Gastroesophageal sphincter (tissue), 4 donors: ENCODE data around the gene TCF25. TPM values are rescaled to one million over a fixed set of nuclear protein-coding genes. Genes with fewer than 3 reads are reported as not detected.

ENCODE experiments used
- ATAC-seq: fragments of 150-250 bp; one replicate; pipeline ENCODE4 v1.9.1; 2016; ENCODE audit warnings: mild to moderate bottlenecking, moderate library complexity
- H3K27ac ChIP-seq, 4 donors: fragments of 200-600 bp; sonication (generic) in 3 of 4; 1 replicate in 3 of 4; 2 replicates in 1 of 4; pipeline ENCODE4 v1.5.1; 2016 to 2019
- H3K27me3 ChIP-seq: fragments of 200-600 bp; sonication (generic); one replicate; pipeline ENCODE4 v1.5.1; 2019
- H3K36me3 ChIP-seq, 2 donors: fragments of 200-600 bp; sonication (generic); one replicate each; pipeline ENCODE4 v1.5.1; 2019; ENCODE audit warnings: control low read depth in 1 of 2
- H3K4me1 ChIP-seq, 3 donors: fragments of 200-600 bp; sonication (generic); 1 replicate in 2 of 3; 2 replicates in 1 of 3; pipeline ENCODE4 v1.5.1; 2016 to 2019; ENCODE audit warnings: control low read depth in 2 of 3
- H3K4me3 ChIP-seq, 2 donors: fragments of 200-600 bp; sonication (generic); one replicate each; pipeline ENCODE4 v1.5.1; 2019; ENCODE audit warnings: mild to moderate bottlenecking in 1 of 2, moderate library complexity in 1 of 2
- H3K9me3 ChIP-seq, 3 donors: fragments of 200-600 bp; sonication (generic); one replicate each; pipeline ENCODE4 v1.5.1; 2017 to 2019; ENCODE audit warnings: control low read depth in 2 of 3
- EP300 ChIP-seq: sonication (generic); formaldehyde crosslinking; IDR thresholded peaks from one replicate; pipeline ENCODE4 v1.6.1; 2017; ENCODE audit warnings: antibody characterized with exemption, mild to moderate bottlenecking
- POLR2A ChIP-seq, 2 donors: fragments of 450-650 bp; IDR thresholded peaks; one replicate each; pipeline ENCODE4 v1.6.1; 2017; ENCODE audit warnings: antibody characterized with exemption in 2 of 2, mild to moderate bottlenecking in 2 of 2, moderate library complexity in 1 of 2
- POLR2AphosphoS5 ChIP-seq: sonication (generic); formaldehyde crosslinking; IDR thresholded peaks from one replicate; pipeline ENCODE4 v1.6.1; 2017; ENCODE audit warnings: antibody characterized with exemption
- WGBS, 2 donors: methylation state at CpG; one replicate each; pipeline ENCODE4 v1.1.5; 2018; ENCODE audit warnings: low coverage in 1 of 2; 5-methylcytosine and 5-hydroxymethylcytosine counted together
- total RNA-seq, 4 donors: library from RNA; depleted of rRNA; stranded (reverse); fragments of >200 nt; gene quantifications; one replicate each; pipeline ENCODE4 v1.1.0, GENCODE V29; 2016
- TF ChIP-seq, protein P1 (sequence below), 4 experiments: fragments of 200-600 bp in 2 of 4; fragments of 450-650 bp in 2 of 4; sonication (generic) in 1 of 4; IDR thresholded peaks; one replicate each; pipeline ENCODE4 v1.5.1; 2017 to 2019; ENCODE audit warnings: antibody characterized with exemption in 4 of 4, mild to moderate bottlenecking in 2 of 4, moderate library complexity in 2 of 4

The TCF25 gene
- total RNA-seq, 4 donors from 2014 or later = 118 to 165 (median 134) TPM

DNA sequence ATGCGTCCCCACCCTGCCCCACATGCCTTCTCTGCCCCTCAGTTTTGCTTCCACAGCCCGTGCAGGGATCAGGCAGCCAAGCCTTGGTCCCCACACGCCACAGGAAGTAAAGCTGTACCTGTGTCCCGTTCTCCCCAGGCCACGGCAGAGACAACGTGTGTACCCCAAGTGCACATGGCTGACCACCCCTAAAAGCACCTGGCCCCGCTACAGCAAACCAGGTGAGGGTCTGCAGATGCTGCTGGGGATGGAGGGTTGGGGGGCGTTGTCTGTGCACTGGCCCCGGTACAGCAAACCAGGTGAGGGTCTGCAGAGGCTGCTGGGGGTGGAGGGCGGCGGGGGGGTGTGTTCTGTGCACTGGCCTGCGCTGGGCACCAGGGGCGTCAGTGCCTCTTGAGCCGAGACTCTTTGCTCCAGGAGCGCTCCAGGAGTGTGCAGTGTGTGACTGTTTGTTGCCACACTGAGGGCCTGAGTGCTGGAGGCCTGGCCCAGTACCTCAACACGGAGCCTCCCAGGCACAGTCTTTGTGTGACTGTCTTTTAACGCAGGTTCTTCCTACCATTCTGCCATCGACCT, 18.8 kb downstream of the TCF25 start:
- H3K9me3 ChIP-seq = no peaks in the 10 kb centered on the region
- no peak overlapping the region for H3K27ac ChIP-seq
- H3K27me3 ChIP-seq = no peaks in the 10 kb centered on the region
- peaks cover 0 to 100% of the 10 kb centered on the region in 2 donors for H3K36me3 ChIP-seq
- no peaks in the 10 kb centered on the region for H3K4me1 ChIP-seq
- no peak for ATAC-seq
- 85 to 92% methylated on average over 2 to 4 of the region's 18 CpGs for WGBS, 2 donors
- no peak overlapping the region for H3K4me3 ChIP-seq
- TF ChIP-seq EP300 (no peak), POLR2A (IDR thresholded peaks at IDR 0.05) (no peak), POLR2AphosphoS5 (no peak)
- TF ChIP-seq, protein P1, sequence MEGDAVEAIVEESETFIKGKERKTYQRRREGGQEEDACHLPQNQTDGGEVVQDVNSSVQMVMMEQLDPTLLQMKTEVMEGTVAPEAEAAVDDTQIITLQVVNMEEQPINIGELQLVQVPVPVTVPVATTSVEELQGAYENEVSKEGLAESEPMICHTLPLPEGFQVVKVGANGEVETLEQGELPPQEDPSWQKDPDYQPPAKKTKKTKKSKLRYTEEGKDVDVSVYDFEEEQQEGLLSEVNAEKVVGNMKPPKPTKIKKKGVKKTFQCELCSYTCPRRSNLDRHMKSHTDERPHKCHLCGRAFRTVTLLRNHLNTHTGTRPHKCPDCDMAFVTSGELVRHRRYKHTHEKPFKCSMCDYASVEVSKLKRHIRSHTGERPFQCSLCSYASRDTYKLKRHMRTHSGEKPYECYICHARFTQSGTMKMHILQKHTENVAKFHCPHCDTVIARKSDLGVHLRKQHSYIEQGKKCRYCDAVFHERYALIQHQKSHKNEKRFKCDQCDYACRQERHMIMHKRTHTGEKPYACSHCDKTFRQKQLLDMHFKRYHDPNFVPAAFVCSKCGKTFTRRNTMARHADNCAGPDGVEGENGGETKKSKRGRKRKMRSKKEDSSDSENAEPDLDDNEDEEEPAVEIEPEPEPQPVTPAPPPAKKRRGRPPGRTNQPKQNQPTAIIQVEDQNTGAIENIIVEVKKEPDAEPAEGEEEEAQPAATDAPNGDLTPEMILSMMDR (IDR thresholded peaks at IDR 0.05) = no peak

DNA sequence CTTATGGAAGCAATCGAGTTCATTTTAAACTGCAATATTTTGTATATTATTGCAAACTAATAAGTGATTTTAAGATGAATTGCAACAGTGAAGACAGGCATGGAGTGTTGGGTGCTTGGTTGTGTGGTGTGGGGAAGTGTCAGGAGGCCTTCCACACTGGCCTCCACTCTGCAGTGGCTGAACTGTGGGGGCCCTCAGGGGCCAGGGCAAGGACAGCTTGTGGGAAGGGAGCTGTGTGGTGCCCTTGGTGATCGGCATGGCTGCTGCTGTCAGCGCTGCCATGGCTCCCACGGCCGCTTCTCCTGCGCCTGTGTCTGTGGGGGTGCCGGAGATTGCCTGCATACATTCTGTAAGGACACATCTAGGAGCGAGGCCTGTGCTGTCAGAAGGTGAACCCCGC, 19.2 kb downstream of the TCF25 start:
- no peak overlapping the region for H3K27ac ChIP-seq

DNA sequence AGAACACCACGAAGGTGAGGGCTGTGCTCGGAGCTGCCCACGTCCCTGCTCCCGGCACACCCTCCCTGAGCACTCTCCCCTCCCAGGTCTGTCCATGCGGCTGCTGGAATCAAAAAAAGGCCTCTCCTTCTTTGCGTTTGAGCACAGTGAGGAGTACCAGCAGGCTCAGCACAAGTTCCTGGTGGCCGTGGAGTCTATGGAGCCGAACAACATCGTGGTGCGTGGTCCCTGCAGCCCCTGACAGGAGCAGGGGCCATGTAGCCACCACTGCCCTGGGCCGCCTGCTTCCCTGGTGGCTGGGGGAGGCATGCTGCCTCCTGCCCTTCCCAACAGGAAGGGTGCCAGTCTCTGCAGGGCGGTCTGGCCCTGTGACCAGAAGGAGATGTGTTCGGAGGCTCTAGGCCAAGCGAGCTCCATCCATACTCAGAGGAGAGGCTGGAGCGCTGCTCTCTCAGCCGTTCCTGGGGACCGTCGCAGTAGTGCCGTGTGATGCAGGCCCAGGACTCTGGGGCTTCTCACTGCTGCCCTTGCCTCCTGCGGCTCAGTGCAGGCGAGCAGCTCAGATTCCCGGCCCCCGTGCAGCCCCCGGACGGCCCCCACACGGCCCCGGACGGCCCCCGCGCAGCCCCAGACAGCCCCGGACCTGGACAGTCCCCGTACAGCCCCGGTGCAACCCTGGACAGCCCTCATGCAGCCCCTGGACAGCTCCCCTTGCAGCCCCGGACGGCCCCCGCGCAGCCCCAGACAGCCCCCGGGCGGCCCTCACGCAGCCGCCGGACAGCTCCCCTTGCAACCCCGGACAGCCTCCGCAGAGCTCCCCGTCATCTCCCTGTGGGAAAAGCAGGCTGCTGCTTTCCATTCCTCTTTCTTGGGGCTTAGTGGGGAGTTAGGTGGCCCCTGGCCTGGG, 20.5 kb downstream of the TCF25 start:
- WGBS, 2 donors = 90% methylated on average over 2 of the region's 45 CpGs; no CpG with 5 or more reads in 1 of the 2 donors
- TF ChIP-seq POLR2AphosphoS5 (no peak), EP300 (no peak), POLR2A (IDR thresholded peaks at IDR 0.05) (no peak)
- TF ChIP-seq, protein P1 (IDR thresholded peaks at IDR 0.05) = no peak
- Histone ChIP-seq H3K27ac (no peak overlapping the region), H3K4me1 (no peaks in the 10 kb centered on the region), H3K27me3 (no peaks in the 10 kb centered on the region), H3K36me3 (peaks cover 0 to 100% of the 10 kb centered on the region in 2 donors), H3K4me3 (no peak overlapping the region), H3K9me3 (no peaks in the 10 kb centered on the region)
- no peak for ATAC-seq

More for the DNA sequence above, 19.2 kb downstream of the TCF25 start:
- no peak for ATAC-seq
- 85% methylated on average over 4 of the region's 9 CpGs; no CpG with 5 or more reads in 1 of the 2 donors for WGBS, 2 donors
- H3K9me3 ChIP-seq = no peaks in the 10 kb centered on the region
- TF ChIP-seq POLR2AphosphoS5 (no peak), EP300 (no peak), POLR2A (IDR thresholded peaks at IDR 0.05) (no peak)
- TF ChIP-seq, protein P1 (IDR thresholded peaks at IDR 0.05) = no peak
- no peaks in the 10 kb centered on the region for H3K27me3 ChIP-seq
- peaks cover 0 to 100% of the 10 kb centered on the region in 2 donors for H3K36me3 ChIP-seq
- H3K4me3 ChIP-seq = no peak overlapping the region
- no peaks in the 10 kb centered on the region for H3K4me1 ChIP-seq

DNA sequence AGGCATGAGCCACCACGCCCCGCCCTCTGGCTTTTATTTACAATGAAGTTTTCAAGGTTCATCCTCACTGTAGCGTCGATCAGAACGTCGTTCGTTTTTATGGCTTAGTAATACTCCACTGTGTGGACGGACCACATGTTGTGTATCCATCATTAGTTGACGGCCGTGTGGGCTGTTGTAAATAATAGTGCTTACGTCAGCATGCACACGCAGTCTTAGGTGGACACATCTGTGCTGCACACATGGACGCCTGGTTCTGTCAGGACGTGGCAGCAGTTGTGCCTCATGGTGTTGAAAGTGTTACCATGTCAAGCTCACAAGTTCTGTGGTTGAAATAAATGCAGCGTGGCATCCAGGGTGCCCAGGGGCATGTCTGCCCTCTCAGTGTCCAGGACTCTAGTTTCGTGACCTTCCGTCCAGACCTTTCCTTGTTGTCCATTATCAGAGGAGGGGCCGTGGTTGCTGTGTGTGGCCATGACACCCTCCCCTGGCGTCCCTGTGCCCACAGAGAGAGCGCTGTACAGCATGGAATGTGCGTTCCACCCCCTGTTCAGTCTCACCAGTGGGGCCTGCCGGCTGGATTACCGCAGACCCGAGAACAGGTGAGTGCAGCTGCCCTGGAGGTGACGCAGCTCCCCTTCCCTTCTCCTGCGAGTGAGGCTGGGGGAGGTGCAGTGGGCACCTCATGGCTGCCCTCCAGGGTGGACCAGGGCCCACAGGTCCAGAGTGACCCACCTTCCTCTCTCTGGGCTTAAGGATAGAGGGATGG, 22.3 kb downstream of the TCF25 start:
- Histone ChIP-seq H3K36me3 (peaks cover 0 to 100% of the 10 kb centered on the region in 2 donors), H3K27ac (no peak overlapping the region), H3K4me3 (no peak overlapping the region), H3K4me1 (no peaks in the 10 kb centered on the region), H3K9me3 (no peaks in the 10 kb centered on the region), H3K27me3 (no peaks in the 10 kb centered on the region)
- 85 to 91% methylated on average over 13 to 18 of the region's 26 CpGs for WGBS, 2 donors
- ATAC-seq = no peak
- TF ChIP-seq POLR2A (IDR thresholded peaks at IDR 0.05) = no peak
- TF ChIP-seq EP300 = no peak
- TF ChIP-seq, protein P1 (IDR thresholded peaks at IDR 0.05) = no peak
- no peak for TF ChIP-seq POLR2AphosphoS5
